HG03097 (cell line): ENCODE results near the gene PEAK1.

Source experiments
- ATAC-seq: cut with Tn5 transposase; IDR thresholded peaks from one replicate; pipeline ENCODE4 v1.9.1; 2021; ENCODE audit not compliant: unreplicated experiment, low FRiP score

PEAK1 gene, protein sequence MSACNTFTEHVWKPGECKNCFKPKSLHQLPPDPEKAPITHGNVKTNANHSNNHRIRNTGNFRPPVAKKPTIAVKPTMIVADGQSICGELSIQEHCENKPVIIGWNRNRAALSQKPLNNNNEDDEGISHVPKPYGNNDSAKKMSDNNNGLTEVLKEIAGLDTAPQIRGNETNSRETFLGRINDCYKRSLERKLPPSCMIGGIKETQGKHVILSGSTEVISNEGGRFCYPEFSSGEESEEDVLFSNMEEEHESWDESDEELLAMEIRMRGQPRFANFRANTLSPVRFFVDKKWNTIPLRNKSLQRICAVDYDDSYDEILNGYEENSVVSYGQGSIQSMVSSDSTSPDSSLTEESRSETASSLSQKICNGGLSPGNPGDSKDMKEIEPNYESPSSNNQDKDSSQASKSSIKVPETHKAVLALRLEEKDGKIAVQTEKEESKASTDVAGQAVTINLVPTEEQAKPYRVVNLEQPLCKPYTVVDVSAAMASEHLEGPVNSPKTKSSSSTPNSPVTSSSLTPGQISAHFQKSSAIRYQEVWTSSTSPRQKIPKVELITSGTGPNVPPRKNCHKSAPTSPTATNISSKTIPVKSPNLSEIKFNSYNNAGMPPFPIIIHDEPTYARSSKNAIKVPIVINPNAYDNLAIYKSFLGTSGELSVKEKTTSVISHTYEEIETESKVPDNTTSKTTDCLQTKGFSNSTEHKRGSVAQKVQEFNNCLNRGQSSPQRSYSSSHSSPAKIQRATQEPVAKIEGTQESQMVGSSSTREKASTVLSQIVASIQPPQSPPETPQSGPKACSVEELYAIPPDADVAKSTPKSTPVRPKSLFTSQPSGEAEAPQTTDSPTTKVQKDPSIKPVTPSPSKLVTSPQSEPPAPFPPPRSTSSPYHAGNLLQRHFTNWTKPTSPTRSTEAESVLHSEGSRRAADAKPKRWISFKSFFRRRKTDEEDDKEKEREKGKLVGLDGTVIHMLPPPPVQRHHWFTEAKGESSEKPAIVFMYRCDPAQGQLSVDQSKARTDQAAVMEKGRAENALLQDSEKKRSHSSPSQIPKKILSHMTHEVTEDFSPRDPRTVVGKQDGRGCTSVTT (N-terminal part only)

DNA sequence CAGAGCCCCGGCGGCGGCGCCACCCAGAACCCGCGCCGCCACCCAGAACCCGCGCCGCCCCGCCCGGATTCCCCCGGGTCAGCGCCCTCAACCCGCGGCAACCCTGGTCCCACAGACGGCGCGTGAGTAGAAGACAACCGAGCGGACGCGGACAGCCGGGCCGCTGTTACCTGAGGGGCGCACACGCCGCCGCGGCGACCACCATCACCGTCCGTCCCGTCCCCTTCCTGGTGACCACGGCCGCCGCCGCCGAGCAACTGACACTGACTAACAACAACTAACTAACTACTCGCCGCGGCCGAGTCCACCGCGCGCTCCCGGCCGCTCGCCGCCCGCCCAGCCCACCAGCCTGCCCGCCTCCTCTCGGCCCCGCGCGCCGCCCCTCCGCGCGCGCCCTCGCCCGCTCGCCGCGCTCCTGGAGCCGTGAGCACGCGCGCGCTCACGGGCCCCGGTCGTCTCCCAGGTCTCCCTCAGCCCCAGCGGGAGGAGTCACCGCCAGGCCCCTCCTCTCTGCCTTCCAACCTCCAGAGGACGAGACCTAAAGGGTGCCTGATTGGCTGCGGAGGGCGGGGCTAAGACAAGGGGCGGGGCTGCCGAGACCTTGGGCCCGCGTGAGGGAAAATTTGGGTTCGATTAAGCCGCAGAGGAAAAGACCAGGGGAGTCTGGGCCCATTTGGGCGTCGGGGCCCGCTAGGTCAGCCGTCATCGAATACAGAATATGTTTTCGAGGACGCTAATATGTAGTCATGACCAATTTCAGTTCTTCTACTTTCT is at the start of gene PEAK1:
TSS of gene PEAK1 (minus strand) at position 269 of the 774 bp plus-strand sequence. CDS start 238,178 bp downstream, outside the sequence.
- peak; percentile 85 for ATAC-seq

DNA sequence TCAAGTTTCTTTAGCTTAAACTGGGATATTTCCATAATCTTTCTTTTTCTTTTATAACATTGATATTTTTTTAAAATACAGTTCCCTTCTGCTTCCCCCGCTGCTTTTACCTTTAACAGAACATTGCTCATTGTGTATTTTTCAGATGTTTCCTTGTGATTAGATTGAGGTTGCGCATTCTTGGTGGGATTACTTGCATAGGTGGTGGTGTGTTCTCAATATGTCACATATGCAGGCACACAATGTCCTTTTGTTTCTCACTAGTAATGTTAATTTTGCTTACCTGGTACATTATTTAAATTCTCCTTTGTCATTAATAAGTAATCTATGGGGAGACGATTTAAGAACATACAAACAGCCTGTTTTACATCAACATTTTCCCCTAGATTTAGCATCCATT is 49.0 kb upstream of the PEAK1 start:
- no peak for ATAC-seq

DNA sequence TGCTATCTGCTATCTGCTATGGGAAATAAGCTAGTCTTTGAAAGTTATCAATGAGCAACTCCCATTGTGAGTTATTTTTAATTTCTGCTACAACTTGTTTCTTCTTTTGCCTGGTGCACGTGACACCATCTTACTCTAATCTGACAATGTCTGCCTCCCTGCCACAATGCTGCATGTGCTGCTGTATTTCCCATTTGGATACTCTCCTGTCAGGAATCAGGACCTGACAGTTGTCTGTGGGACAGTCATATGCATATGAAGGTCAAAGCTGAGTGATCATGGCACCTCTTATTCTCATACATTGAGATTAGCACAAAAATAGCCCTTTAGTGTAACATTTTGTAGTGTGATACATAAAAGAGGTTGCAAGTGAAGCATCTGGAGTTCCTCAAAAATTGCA is 46.6 kb upstream of the PEAK1 start:
- ATAC-seq, result no peak

DNA sequence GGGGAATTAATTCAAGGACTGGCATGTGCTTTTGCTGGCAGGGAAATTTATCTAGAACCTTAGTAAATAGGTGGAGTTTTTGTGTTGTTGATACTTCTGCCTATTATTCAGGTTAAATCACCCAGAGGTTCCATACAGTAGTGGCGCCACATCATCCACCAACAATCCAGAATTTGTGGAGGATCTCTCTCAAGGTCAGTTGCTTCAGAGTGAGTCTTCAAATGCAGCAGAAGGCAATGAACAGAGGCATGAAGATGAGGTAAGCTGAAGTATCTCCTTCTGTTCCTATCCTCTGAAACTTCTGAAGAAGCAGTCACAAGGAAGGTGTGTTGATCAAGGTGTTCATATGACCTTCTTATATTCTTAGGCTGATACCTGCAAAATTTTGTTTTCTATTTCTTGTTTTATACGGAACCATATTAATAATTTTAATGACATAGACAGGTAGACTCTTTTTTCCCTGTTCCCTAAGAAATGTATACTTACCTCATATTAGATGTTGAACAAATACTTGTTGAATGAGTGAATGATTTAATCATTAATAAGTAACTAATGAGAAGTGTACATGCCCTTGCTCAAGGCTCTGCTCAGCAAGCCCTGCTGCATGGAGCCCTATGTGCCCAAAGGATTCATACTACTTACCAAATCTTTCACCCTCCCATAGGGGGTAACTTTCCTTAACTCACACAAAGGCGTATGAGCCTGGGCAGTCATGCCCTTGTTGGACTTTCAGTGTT is 44.4 kb upstream of the PEAK1 start:
- no peak for ATAC-seq

DNA sequence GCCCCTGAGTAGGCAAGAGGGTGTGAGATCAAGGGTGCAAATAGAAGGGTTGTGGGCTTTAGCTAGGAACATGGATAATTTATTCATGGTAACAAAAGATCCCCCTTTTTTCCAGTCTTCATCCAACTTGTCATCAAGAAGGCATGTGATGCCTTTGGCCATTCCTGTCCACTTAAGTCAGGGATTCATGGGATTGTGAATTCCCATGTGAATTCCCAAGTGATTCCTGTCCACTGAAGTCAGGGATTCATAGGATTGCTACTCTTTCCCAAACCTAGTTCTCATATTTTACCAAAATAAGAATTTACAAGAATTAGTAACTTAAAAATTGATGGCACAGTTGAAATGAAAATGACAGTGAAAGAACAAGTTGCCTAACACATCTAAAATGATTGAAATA is 41.6 kb upstream of the PEAK1 start:
- no peak for ATAC-seq

DNA sequence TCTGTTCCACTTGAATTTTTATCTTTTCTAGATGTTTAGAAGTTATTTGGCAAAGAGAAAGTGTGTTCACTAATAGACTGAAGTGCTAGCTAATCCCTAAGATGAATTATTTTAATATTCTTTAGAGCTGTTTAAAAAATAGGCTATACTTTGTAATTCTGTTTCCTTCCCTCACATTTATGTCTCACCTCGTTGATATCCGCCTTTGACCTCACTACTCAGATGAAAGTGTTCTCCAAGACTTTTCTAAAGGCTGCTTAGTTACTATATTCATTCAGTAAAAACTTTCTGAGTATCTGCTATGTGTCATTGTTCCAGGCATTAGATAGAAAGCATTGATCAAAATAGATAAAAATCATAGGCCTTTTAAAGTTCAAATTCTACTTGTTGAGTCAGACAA is 39.1 kb upstream of the PEAK1 start:
- ATAC-seq, result no peak

DNA sequence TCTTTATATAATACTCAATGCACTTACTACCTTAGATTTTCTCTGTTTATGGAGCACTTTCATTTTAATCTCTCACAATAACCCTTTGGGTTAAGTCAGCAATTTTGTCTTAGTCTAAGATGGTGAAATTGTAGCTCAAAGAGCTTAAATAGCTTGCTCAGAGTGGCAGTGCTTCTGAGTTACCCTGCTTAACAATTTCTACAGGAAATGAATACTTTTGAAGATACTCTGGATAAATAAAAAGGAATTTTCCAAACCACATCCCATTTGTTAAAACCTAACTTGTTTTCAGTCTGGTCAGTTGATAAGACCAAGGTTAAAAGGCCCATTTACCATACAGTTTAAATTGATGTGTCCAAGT is 38.0 kb upstream of the PEAK1 start:
- ATAC-seq, result no peak

DNA sequence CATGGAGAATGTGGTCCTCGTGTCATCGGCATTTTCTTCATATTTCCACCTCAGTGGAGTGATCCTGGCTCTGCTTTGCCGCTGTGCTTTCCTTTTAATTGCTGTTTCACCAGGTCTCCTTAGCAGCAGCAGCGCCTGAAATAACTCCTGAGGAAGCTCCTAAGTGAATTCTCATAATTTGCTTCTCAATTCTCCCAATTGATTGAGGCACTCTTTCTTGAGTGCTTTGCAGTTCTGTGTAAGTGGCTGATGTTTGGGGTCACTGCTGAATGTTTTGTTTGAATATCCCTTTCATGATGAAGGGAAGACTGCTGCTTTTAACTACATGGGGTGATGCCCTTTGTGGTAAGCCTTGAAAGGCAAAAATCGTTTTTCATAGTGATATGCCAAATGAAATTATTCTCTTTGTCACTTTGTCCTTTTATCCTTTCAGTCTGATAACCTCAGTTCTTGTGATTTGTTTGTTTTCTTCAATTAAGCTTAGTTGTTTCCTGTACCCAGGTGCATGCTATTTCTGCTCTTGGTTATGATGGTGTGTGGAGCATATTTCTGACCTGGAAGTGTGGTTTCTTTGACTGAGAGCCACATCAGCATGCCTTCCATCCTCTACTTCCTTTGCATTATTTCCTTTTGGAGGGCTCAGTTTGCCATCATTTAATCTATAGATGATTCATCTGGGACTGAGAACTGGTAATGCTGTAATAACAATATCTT is 37.4 kb upstream of the PEAK1 start:
- ATAC-seq, result no peak

DNA sequence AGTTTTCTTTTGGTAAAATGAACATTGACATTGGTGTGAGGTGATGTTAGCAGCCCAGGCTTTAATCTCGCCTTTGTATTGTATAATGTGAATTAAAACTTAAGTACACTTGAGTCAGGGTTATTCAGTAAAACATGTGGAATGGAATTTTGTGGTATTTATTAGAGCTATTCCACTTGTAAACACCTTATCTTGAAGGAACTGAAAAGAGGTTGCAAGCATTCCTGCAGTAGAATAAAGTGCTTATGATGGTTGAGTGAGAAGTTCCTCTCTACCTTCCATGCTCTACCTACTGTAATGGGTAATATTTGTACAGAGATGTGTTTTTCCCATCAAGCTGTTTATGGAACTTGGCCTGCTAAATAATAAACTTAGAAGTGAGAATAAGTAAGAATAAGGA is 36.8 kb upstream of the PEAK1 start:
- no peak for ATAC-seq

DNA sequence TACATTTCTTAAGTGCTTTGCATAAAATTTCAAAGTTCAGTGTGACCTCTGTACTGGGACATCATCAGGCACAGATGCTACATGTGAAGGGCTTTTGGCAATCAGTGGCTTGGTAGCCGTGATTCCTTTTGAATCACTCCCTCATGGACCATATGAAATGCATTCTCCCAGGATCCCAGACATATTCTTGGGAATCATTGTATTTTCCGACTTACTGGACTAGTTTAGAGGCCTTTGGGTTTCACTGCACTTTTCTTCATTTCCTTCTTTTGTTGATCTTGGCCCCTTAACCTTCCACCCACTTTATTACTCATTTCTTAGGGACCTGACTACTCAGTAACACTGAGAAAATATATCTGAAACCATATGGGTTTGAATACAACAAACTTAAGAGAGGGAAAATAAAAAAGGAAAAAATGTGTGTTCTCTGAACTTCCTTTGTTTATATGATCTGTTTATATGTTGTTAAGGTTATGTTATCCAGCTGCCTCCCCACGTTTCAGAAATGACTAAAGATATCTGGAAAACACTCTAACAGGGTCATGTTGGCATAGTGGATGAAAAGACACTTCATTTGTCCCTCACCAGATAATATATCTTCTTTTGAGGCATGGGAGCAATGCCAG is 35.9 kb upstream of the PEAK1 start:
- ATAC-seq, result no peak

DNA sequence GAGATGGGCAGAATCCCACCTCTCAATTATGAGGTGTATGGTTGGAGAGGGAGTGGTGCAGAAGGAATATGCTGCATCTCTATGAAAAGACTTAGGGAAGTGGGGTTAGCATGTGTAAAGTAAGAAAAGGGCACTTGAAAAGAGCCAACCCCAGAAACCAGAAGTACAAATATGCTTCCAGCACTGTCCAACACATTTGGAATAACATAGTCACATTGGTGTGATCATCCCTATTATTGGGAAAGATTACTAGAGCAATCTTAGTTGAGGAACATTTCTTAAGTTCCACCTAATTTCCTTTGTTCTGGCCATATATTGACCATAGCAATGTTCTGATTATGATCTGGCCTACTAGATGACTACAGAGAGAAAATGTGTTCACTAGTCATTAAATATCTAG is 35.0 kb upstream of the PEAK1 start:
- no peak for ATAC-seq

DNA sequence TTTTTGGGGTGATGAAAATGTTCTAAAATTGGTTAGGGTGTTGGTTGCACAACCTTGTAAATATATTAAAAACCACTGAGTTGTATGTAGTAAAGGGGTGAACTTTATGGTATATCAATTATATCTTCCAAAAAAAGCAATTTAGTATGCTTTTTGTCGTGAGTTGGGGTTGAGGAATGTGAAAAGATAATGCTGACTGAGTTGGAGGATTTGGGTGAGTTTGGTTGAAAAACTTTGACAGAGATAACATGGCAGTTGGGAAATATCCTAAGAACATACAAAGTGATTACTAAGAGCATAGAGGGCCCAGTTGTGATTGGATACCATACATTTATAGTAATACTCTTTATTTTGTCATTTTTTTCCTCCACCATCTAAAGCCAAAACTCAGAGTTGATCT is 34.4 kb upstream of the PEAK1 start:
- ATAC-seq, result no peak

DNA sequence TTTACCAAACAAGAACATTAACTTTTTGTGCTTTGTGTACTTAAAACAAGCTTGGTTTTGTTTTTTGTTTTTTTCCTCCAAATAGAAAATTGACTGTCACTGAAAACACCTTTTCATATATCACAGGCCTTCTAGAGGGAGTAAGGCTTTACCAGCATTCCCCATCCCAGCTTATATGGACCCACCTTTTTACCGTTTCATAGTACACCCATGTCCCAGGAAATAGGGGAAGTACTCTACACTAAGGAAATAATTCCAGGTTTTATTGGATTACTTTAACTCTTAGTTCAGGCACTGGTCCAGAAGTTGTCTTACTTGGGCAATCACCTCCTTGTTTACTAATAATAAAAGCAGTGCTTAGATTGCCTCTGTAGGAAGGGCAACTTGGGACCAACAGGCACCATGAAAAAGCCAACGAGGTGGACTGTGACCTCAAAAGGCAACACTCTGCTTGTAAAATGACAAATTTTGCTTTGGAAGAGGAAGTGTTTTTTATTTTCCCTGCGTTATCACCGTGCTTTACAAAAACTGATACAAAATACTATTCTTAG is 27.0 kb upstream of the PEAK1 start:
- ATAC-seq, result no peak

DNA sequence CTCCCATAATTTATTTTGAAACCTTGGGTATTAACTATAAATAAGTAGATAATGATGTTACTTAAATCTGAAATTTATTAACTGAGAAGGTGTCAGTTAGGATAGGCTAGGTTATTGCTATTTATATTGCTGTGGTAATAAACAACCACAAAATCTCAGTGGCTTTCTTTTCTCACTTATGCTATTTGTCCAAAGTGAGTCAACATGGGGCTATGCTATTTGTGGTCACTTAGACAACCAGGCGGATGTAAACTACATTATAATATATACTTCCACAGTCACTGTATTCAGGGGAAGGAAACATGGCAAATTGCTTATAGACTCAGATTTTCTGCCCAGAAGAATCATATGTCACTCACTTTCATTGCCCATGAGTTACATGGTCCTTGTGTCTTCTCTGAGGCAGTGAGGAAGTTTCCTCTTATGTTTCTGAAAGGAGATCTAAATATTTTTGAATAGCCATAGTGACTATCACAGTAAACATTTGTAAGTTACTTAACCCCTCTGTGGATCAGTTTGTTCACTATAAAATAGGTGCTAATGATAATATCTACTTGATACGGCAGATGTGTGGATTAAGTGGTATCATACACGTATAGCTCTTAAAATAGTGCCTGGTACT is 20.6 kb upstream of the PEAK1 start:
- ATAC-seq, result peak; percentile 58

DNA sequence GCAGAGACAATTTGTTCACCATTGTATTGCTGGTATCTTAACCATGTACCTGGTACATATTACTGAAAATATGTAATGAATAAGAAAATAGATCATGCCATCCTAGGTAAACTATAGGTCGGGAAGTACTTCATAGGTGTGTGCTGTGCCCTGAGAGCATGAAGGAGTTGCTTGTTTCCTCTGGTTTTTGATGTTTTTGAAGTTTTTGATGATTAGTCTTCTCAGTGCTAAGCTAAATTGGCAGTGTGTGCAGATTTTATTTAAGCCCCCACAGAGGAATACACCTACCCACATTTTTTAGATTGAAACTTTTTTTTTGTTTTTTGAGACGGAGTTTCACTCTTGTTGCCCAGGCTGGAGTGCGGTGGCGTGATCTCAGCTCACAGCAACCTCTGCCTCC is 17.4 kb upstream of the PEAK1 start:
- ATAC-seq, result no peak

DNA sequence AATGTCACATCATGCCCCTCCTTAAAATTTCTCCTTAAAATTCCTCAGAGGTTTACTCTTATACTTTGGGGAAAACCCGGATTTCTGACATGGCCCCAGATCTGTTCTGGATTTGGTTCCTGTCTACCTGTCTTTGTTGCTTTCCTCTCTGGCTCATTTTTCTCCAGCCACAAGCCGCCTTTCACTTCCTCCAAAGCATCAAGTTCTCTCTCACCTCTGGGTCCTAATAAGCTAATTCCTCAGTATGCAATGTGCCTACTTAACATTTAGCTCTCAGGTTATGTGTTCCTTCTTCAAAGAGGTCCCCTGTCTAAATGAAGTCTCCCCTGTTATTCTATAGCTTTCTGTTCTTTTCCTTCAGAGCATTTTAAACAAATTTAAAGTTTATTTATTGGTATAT is 16.9 kb upstream of the PEAK1 start:
- ATAC-seq, result no peak

DNA sequence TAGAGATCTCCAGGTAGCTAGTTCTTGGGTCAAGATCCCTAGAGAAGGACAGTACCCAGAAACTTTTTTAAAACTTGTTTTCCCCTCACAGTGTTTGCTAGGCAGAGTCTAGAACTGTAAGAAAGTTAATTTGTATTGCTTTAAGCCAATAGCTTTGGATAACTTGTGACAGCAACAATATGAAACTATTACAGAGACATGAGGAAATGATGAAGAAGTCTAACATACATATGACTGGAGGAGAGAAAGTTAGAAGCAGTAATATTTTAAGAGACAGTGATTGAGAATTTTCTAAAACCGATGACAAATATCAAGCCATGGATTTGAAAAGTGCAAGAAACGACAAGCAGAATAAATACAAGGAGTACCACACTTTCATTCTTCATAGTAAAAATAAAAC is 10.7 kb upstream of the PEAK1 start:
- no peak for ATAC-seq

DNA sequence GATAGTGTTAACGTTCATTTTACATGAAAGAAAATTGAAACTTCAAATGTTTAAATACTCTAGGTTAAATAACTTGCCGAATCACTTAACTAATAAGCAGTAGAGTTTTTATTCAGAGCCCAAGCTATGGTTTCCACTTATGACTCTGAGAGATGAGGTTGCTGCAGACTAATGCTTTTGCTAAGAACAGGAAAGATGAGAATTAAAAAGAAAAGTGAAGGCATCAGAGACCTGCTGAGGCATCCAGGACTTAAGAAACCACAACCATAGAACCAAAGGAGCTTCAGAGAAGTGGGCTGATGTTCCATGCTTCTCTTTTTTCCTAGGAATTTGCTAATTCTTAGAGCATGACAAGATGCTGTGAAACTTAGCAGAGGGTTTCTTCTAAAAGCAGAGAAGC is 10.3 kb upstream of the PEAK1 start:
- ATAC-seq, result no peak
